PC-3 (cell line): ENCODE measurements around the gene OR2AJ1. TPM values are rescaled to one million over a fixed set of nuclear protein-coding genes. Genes with fewer than 3 reads are reported as not detected.
A peak's percentile ranks its signal among the peaks of the same experiment; 100 is the strongest.

ENCODE experiments used
- ATAC-seq: fragments of 200-7000 bp; cut with Tn5 transposase; 2 replicates; pipeline ENCODE4 v1.9.1; 2020; ENCODE audit warnings: mild to moderate bottlenecking, moderate library complexity
- Bru-seq: library from RNA; stranded (reverse); fragments of 400-500 nt; gene quantifications from one replicate; lab custom pipeline; 2021; lab: Mats Ljungman, UMichigan
- BruChase-seq, 2 experiments: library from RNA; stranded (reverse); fragments of 400-500 nt; gene quantifications; one replicate each; lab custom pipeline; 2021; lab: Mats Ljungman, UMichigan
- BruUV-seq: library from RNA; stranded (reverse); fragments of 400-500 nt; replicated peaks from 2 replicates; lab custom pipeline; 2021; lab: Mats Ljungman, UMichigan
- CTCF ChIA-PET: fragments of 300-600 bp; sonication (Branson Sonifier 250); formaldehyde crosslinking; loops from one replicate; lab custom pipeline; 2022; ENCODE audit warnings: antibody characterized with exemption; lab: Charles Lee
- POLR2A ChIA-PET: fragments of 300-600 bp; sonication (Branson Sonifier 250); formaldehyde crosslinking; loops from one replicate; lab custom pipeline; 2022; ENCODE audit warnings: antibody characterized with exemption; ENCODE audit not compliant: unreplicated experiment; lab: Charles Lee
- DNase-seq: peaks from one replicate; pipeline ENCODE4 v3.0.0-alpha.2; 2015
- H2AFZ ChIP-seq: fragments of 300-600 bp; sonication (generic); 2 replicates; pipeline ENCODE4 v1.6.0; 2016; ENCODE audit warnings: antibody characterized with exemption, low read length
- H3F3A ChIP-seq: fragments of 300-600 bp; sonication (generic); one replicate; pipeline ENCODE4 v1.6.0; 2017; ENCODE audit warnings: antibody characterized with exemption, low read length, control low read depth, mild to moderate bottlenecking; ENCODE audit not compliant: unreplicated experiment
- H3K27ac ChIP-seq: fragments of 300-600 bp; sonication (generic); 2 replicates; pipeline ENCODE4 v1.5.1; 2016; ENCODE audit warnings: mild to moderate bottlenecking, low read length
- H3K27me3 ChIP-seq: fragments of 300-600 bp; sonication (generic); 2 replicates; pipeline ENCODE4 v1.6.1; 2016; ENCODE audit warnings: low read length, mixed read lengths
- H3K36me3 ChIP-seq: fragments of 300-600 bp; sonication (generic); 2 replicates; pipeline ENCODE4 v1.6.1; 2016; ENCODE audit warnings: low read depth, mixed run types, low read length, mixed read lengths
- H3K4me1 ChIP-seq: fragments of 300-600 bp; sonication (generic); 2 replicates; pipeline ENCODE4 v1.5.1; 2016; ENCODE audit warnings: low read length; ENCODE audit not compliant: insufficient read depth
- H3K4me2 ChIP-seq: fragments of 300-600 bp; sonication (generic); 2 replicates; pipeline ENCODE4 v1.6.0; 2016; ENCODE audit warnings: low read length
- H3K4me3 ChIP-seq: fragments of 300-600 bp; sonication (generic); 2 replicates; pipeline ENCODE4 v1.5.1; 2016; ENCODE audit warnings: mild to moderate bottlenecking, low read length, mixed read lengths
- H3K79me2 ChIP-seq: fragments of 300-600 bp; sonication (generic); 2 replicates; pipeline ENCODE4 v1.6.1; 2017; ENCODE audit warnings: low read length, mixed read lengths
- H3K9ac ChIP-seq: fragments of 300-600 bp; sonication (generic); 2 replicates; pipeline ENCODE4 v1.6.0; 2016; ENCODE audit warnings: mild to moderate bottlenecking, low read length
- H3K9me2 ChIP-seq: fragments of 300-600 bp; sonication (generic); replicated peaks from 2 replicates; pipeline ENCODE4 v1.6.1; 2016; ENCODE audit warnings: mixed run types, low read length, mixed read lengths
- H3K9me3 ChIP-seq: fragments of 300-600 bp; sonication (generic); 2 replicates; pipeline ENCODE4 v1.6.1; 2016; ENCODE audit warnings: low read length, mixed read lengths
- H4K20me1 ChIP-seq: fragments of 300-600 bp; sonication (generic); 2 replicates; pipeline ENCODE4 v1.6.1; 2016; ENCODE audit warnings: low read length, mixed read lengths
- CTCF ChIP-seq: fragments of 300-600 bp; sonication (generic); conservative IDR thresholded peaks from 2 replicates; pipeline ENCODE4 v1.5.1; 2017; ENCODE audit warnings: antibody characterized with exemption, low read depth, mild to moderate bottlenecking, low read length
- EZH2 ChIP-seq: fragments of 300-600 bp; sonication (generic); IDR thresholded peaks from one replicate; pipeline ENCODE4 v1.6.1; 2017; ENCODE audit warnings: antibody characterized with exemption, mild to moderate bottlenecking, low read length; ENCODE audit not compliant: unreplicated experiment
- EZH2phosphoT487 ChIP-seq: fragments of 300-600 bp; sonication (generic); IDR thresholded peaks from 2 replicates; pipeline ENCODE4 v1.6.1; 2018; ENCODE audit warnings: mild to moderate bottlenecking, antibody characterized with exemption, low read length, borderline replicate concordance
- intact Hi-C: fragments of 100-400 bp; cut with micrococcal nuclease; formaldehyde crosslinking; loops from 2 replicates; pipeline ENCODE4 v1.9.0; 2023
- long read RNA-seq: library from polyadenylated mRNA; unstranded; transcript quantifications from one replicate; pipeline ENCODE4 v2.0.0, GENCODE V29; 2021; ENCODE audit not compliant: unreplicated experiment
- total RNA-seq: library from RNA; depleted of rRNA; stranded (reverse); fragments of >200 nt; gene quantifications from 2 replicates; pipeline ENCODE4 v1.2.3, GENCODE V29; 2014; rRNA removed

The OR2AJ1 gene
- total RNA-seq, result not detected in 2 replicates
- percentile 33 among the genes with signal in this experiment for Bru-seq, nascent RNA
- percentile 43 among the genes with signal in this experiment for BruChase-seq, experiment 1, labeled RNA remaining after a 6-hour chase
- BruChase-seq, experiment 2, labeled RNA remaining after a 2-hour chase, result percentile 47 among the genes with signal in this experiment
- long read RNA-seq, result 0 reads

GRCh38 chr1:247924868-247925267 lies at the start of gene OR2AJ1:
Gene OR2AJ1 (plus strand): TSS chr1:247924889. CDS start chr1:247933769, 8,880 bp downstream.
- BruUV-seq, result no TSS peak
- H3K4me1 ChIP-seq, result no peaks in the 10 kb centered on the region
- no peak within 1 kb of the TSS for H3K4me3 ChIP-seq
- CTCF ChIA-PET, result no interaction called here
- no peaks in the 10 kb centered on the region for H3K9me3 ChIP-seq
- intact Hi-C loops, result no loop called here
- H3K27me3 ChIP-seq, result no peaks in the 10 kb centered on the region
- no peaks in the 10 kb centered on the region for H3K36me3 ChIP-seq
- H3K79me2 ChIP-seq, result no peaks in the 10 kb centered on the region
- TF ChIP-seq CTCF (no peak), EZH2phosphoT487 (no peak), EZH2 (no peak)
- POLR2A ChIA-PET, result no interaction called here
- ATAC-seq, result no peak
- no peak within 1 kb of the TSS for H3K9ac ChIP-seq
- DNase-seq, result no peak
- no peak within 1 kb of the TSS for H2AFZ ChIP-seq
- no peak within 1 kb of the TSS for H3K27ac ChIP-seq
- H3F3A ChIP-seq, result no peaks in the 10 kb centered on the region
- H4K20me1 ChIP-seq, result no peaks in the 10 kb centered on the region
- no peaks in the 10 kb centered on the region for H3K9me2 ChIP-seq
- H3K4me2 ChIP-seq, result no peak within 1 kb of the TSS

DNA sequence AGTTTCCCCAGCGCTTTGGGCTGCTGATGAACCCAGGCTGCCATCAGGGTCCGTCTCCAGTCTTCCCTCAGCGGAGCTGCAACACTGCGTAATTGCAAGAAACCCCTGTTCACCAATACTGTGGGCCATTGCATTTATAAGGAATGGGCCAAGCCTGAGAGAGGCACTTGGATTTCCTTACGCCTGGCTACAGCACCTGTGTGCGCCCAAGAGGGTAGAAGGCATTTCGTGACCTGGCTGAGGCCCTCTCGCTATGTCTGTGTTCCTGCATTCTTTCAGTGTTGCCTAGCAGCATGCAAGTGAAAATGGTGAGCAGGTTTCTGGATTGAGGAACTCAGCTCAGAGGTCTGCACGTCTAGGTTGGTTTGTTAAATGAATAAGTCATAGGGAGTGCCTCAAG lies 41.3 kb upstream of the OR2AJ1 start:
- H3F3A ChIP-seq, result no peaks in the 10 kb centered on the region
- H3K36me3 ChIP-seq, result no peaks in the 10 kb centered on the region
- BruUV-seq, result no TSS peak
- H3K4me2 ChIP-seq, result no peak overlapping the region
- TF ChIP-seq CTCF, result no peak
- no peak for TF ChIP-seq EZH2
- TF ChIP-seq EZH2phosphoT487, result no peak
- intact Hi-C loops, result no loop called here
- ATAC-seq, result no peak
- peaks cover 9% of the 10 kb centered on the region; the same call in 1 of the 2 replicates for H3K4me1 ChIP-seq
- ChIA-PET CTCF (no interaction called here), POLR2A (no interaction called here)
- no peak overlapping the region for H2AFZ ChIP-seq
- no peaks in the 10 kb centered on the region for H4K20me1 ChIP-seq
- H3K4me3 ChIP-seq, result no peak overlapping the region
- H3K9me2 ChIP-seq, result no peaks in the 10 kb centered on the region
- no peaks in the 10 kb centered on the region for H3K9me3 ChIP-seq
- H3K27me3 ChIP-seq, result no peaks in the 10 kb centered on the region
- no peak overlapping the region for H3K27ac ChIP-seq
- H3K79me2 ChIP-seq, result no peaks in the 10 kb centered on the region
- DNase-seq, result no peak
- H3K9ac ChIP-seq, result no peak overlapping the region

- ATAC-seq (peak; percentile 88), DNase-seq (peak; percentile 64)
- peaks cover 9% of the 10 kb centered on the region; the same call in 1 of the 2 replicates for H3K4me1 ChIP-seq
- H3K4me3 ChIP-seq, result no peak overlapping the region
- H3K9me2 ChIP-seq, result no peaks in the 10 kb centered on the region
- no peaks in the 10 kb centered on the region for H3K9me3 ChIP-seq
- ChIA-PET CTCF (interaction anchor here (0.7 kb wide), 1 partner anchor 14 kb away, joined by 4 read pairs; no protein-coding TSS in a partner anchor), POLR2A (interaction anchor here (0.7 kb wide), 1 partner anchor 29 kb away, joined by 4 read pairs; no protein-coding TSS in a partner anchor)
- no peaks in the 10 kb centered on the region for H3F3A ChIP-seq
- H3K79me2 ChIP-seq, result no peaks in the 10 kb centered on the region
- H3K9ac ChIP-seq, result no peak overlapping the region
- no peak for TF ChIP-seq CTCF
- no peak for TF ChIP-seq EZH2
- TF ChIP-seq EZH2phosphoT487, result no peak
- H3K27ac ChIP-seq, result no peak overlapping the region
- BruUV-seq, result no TSS peak
- no peak overlapping the region for H3K4me2 ChIP-seq
- no peaks in the 10 kb centered on the region for H3K27me3 ChIP-seq
- H3K36me3 ChIP-seq, result no peaks in the 10 kb centered on the region
- intact Hi-C loops, result no loop called here
- H4K20me1 ChIP-seq, result no peaks in the 10 kb centered on the region
- H2AFZ ChIP-seq, result no peak overlapping the region
Measured at GRCh38 chr1:247884797-247885413, 39.8 kb upstream of the OR2AJ1 start.
